ENCODE measurements around the gene TP53.

The TP53 gene

DNA sequence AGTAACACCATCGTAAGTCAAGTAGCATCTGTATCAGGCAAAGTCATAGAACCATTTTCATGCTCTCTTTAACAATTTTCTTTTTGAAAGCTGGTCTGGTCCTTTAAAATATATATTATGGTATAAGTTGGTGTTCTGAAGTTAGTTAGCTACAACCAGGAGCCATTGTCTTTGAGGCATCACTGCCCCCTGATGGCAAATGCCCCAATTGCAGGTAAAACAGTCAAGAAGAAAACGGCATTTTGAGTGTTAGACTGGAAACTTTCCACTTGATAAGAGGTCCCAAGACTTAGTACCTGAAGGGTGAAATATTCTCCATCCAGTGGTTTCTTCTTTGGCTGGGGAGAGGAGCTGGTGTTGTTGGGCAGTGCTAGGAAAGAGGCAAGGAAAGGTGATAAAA lies 14.1 kb downstream of the TP53 start:
- DNase-seq (ENCODE audit: insufficient read length, low spot score) (no peak), FAIRE-seq (no peak)
- TF ChIP-seq POLR2A (IDR thresholded peaks at IDR 0.05; ENCODE audit: low read depth, low read length): no peak

DNA sequence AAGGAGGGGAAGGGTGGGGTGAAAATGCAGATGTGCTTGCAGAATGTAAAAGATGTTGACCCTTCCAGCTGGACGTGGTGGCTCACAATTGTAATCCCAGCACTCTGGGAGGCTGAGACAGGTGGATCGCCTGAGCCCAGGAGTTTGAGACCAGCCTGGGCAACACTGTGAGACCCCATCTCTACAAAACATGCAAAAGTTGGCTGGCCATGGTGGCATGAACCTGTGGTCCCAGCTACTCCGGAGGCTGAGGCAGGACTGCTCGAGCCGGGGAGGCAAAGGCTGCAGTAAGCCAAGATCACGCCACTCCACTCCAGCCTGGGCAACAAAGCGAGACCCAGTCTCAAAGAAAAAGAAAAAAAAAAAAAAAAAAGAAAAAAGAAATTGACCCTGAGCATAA lies 18.8 kb downstream of the TP53 start:
- no peak for FAIRE-seq
- DNase-seq (ENCODE audit: insufficient read length, low spot score): no peak
- no peak for TF ChIP-seq POLR2A (IDR thresholded peaks at IDR 0.05; ENCODE audit: low read depth, low read length)

DNA sequence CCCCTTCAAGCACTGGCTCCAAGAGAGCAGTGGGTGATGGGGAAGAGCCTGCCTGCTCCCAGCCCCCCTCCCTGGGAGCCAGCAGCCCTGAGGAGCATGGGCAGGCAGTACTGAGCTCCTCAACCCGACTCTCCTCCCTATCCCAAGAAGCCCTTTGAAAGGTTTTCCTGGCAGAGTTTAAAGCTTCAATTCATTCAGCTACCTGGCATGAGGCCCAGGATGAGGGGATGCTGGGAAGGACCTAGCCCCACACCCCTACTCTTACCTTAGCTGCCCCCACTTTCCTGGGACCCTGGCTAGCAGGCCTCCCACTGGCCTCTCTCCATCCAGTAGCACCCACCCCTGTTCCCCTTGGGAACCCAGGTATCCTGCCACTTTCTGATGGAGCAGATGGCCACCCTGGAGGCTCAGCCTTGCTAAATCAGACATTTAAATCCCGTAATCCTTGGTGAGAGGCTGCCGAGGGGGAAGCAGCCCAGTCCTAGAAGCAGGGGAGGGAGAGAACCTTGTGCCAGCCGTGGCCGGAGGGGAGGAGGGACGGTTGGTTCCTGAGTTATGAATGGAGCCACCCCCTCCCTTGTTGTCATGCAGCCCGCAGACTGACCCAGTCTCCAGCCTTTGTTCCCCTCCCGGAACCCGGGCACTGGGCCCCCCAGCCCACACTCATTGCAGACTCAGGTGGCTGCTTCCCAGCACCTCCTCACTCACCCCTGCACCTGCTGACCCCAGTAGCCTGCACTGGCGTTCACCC lies 19.5 kb downstream of the TP53 start:
- no peak for DNase-seq (ENCODE audit: insufficient read length, low spot score)
- TF ChIP-seq POLR2A (IDR thresholded peaks at IDR 0.05; ENCODE audit: low read depth, low read length): no peak
- FAIRE-seq: no peak

DNA sequence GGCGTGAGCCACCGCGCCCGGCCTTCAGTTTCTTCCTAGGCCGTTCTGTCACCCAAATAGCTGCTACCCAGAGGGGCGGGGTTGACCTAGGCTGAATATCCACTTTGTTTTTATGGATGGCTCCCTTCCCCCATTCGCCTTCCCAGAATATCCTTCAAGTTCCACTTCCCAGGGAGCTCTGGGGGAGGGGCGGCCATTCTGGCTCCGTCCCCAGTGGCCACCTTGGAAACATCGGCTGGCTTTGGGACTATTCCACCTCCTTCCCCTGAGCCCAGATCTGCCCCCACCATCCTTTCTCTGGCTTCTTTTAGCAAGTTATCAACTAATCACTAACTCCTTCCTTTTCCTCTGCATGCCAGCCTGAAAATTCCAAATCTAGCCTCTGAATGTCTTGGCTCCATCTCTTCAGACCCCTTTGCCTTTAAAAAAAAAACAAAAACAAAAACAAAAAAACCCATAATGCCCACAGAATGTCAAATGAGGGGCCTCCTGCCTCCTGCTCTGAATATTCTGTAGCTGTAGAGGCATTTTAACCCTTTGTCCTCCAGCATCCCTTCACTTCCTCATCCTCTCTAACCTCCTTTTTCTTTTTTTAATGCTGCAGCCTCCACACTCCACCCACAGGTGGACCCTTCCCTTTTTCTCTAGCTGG lies 30.2 kb downstream of the TP53 start:
- FAIRE-seq: no peak
- no peak for DNase-seq (ENCODE audit: insufficient read length, low spot score)

DNA sequence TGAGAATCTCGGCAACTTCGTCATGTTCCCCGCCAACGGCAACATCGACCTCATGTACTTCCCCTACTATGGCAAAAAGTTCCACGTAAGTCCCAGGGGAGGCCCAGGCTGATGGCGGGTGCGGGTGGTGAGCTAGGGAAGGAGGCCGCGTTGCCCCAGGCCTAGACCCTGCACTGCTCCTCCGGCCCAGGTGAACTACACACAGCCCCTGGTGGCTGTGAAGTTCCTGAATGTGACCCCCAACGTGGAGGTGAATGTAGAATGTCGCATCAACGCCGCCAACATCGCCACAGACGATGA lies 31.8 kb downstream of the TP53 start:
- no peak for TF ChIP-seq POLR2A (IDR thresholded peaks at IDR 0.05; ENCODE audit: low read depth, low read length)
- no peak for DNase-seq (ENCODE audit: insufficient read length, low spot score)
- FAIRE-seq: no peak

More for the DNA sequence above, 30.2 kb downstream of the TP53 start:
- no peak for TF ChIP-seq POLR2A (IDR thresholded peaks at IDR 0.05; ENCODE audit: low read depth, low read length)

DNA sequence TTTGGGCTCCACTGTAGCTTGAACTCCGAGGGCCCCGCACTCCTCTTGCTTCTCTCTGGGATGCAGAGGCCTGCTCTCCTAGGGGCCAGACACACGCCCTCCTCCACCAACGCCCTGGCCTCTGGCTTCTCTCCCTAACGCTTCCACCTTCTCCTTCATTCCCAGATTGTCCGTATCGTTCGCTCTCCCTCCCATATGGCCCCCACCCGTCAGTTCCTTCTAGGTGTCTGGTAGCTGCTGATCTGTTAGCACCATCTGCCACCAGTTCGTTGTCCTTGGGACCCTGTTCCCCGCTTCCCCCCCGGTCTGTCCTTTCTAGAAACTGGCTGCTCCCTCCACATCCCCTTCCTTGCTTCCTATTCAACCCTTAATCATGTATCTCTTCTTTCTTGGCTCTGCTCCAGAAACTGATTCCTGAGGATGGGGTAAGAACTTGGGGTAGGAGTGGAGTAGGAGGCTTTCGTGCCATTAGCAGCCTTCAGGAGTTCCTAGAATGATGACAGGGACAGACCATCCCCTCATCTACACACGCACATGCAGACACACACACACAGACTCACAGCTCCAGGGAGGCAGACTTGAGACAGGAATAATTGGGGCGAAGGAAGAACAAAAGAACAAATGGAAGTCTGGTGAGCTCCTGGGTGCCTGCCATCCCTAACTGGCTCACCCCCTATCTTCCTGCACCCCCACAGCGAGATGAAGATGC lies 32.3 kb downstream of the TP53 start:
- DNase-seq (ENCODE audit: insufficient read length, low spot score) (no peak), FAIRE-seq (no peak)
- TF ChIP-seq POLR2A (IDR thresholded peaks at IDR 0.05; ENCODE audit: low read depth, low read length): no peak

DNA sequence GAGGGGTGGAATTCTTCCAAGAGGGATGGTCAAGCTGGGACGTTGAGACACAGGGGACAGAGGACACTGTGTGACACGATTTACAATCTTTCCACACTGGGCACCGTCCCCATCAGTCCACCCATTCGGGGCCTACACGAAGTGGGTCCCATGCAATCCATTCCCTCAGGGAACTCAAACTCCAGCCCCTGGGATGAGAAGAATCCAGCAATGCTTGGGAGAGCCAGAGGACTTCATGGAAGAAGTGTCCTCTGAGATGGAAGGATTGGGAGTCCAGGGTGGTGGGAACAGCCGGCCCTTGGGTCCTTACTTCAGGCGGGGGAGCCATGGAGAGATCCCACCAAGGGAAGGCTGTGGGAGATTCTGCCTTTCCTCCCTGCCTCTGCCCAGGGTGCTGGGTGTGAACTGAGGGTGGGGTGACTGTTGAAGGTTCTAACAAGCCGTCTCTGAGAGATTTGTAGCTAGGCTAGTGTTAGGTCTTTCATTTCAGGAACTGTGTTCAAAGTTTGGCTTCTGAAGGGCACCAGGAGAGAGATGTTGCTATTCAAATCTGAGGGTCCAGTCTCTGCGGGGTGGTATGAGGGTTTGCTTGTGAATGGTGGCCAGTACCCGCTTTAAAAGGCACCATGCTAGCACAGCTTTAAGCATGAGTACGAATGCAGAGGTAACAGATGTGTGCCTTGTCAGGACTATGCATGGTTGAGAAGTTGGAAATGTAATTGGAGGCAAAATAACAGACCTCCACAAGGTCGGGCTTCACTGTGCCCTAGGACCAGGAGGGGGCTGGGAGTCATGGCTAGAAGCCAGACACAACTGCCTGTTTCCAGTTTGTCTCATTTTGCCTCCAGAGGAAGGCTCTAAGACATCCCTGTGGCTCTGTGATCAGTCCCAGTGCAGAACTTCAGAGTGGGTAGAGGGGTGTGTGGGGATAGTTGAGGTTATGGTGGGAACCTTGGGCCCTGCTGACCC lies 34.6 kb downstream of the TP53 start:
- DNase-seq (ENCODE audit: insufficient read length, low spot score) (no peak), FAIRE-seq (no peak)
- no peak for TF ChIP-seq POLR2A (IDR thresholded peaks at IDR 0.05; ENCODE audit: low read depth, low read length)

DNA sequence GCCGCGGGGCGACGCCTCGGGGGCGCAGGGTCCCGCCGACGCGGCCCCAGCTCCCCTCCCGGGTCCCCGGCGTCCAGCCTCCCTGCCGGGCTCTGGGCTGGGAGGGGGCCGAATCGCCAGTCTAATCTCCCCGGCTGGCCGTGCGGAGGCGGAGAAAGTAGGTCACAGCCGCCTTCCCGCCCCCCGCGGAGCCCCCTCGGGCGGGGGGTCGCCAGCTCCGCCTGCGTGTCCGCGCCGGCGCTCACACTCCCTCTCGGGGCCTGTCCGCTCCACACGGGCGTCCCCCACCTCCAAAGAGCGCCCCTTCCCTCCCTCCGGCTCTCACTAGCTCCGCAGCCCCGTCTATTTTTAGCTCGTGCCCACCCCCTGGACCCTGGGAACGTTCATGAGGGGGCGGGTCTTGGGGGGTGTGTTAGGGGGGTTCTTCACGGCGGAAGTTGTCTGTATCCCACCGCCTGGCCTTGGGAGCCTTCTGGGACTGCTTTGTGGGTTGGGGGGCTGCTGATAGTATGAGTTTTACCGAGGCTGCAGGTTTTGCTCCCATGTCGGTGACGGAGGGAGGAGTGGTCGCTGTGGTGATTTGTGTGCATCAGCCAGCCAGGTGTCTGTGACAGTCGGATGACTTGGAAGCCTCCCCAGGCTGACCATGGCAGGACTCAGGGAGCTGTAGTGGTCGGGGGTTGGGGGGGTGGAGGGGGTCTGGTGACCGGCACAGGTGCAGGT lies 35.5 kb downstream of the TP53 start:
- FAIRE-seq (no peak), DNase-seq (ENCODE audit: insufficient read length, low spot score) (no peak)
- no peak for TF ChIP-seq POLR2A (IDR thresholded peaks at IDR 0.05; ENCODE audit: low read depth, low read length)

DNA sequence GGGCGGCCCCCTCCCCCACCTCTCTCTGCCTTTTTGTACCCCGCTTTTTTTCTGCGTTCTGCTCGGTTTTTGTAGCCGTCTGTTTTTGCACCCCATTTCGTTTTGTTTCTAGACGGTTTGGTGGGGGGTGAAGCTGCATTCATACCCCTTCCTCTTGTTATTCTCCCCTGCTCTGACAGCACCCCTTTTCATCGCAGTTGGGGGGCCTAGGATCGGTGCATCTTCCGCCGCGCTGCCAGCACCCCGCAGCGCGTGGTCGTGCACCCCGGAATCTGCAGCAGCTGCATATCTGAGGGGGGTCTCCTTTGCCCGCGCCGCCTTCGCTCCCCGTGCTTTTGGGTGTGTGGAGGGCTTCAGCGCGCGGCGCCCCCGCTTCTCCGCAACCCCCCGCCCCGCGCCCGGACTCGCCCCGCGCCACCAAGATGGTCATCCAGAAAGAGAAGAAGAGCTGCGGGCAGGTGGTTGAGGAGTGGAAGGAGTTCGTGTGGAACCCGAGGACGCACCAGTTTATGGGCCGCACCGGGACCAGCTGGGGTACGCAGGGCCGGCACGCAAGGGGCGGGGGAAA lies 36.1 kb downstream of the TP53 start:
- DNase-seq (ENCODE audit: insufficient read length, low spot score): no peak
- no peak for FAIRE-seq
- no peak for TF ChIP-seq POLR2A (IDR thresholded peaks at IDR 0.05; ENCODE audit: low read depth, low read length)

DNA sequence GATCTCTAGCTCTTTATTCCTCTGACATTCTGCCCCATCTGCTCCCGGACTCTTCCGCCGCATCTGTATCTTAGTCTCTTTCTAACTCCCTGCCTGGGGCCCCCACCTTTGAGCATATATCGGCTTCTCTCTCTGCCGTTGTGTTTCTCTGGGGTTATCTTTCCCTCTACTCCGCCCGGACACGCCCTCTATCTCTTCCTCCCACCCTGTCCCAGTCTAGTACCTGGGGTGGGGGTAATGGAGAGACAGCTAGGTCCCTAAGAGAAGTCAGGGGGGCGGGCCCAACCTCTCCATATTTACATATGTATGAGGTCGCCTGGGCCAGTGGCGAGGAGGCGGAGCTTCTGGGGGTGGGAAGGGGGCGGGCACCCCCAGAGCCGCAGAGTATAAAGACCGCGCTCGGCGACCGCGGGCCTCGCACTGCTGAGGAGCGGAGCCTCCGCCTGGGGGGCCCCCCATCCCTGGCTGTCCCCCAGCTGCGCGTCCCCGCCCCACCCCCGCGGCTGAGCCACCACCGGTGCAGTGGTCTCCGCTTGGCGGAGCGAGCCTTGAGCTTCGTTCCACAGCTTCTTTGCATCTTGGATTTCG lies 36.7 kb downstream of the TP53 start, which contains the start of gene ATP1B2:
Gene ATP1B2 (plus strand): TSS at position 418 of the 588 bp plus-strand sequence. CDS start 593 bp downstream, outside the sequence.
- DNase-seq (ENCODE audit: insufficient read length, low spot score) (no peak), FAIRE-seq (no peak)
- TF ChIP-seq POLR2A (IDR thresholded peaks at IDR 0.05; ENCODE audit: low read depth, low read length): no peak

DNA sequence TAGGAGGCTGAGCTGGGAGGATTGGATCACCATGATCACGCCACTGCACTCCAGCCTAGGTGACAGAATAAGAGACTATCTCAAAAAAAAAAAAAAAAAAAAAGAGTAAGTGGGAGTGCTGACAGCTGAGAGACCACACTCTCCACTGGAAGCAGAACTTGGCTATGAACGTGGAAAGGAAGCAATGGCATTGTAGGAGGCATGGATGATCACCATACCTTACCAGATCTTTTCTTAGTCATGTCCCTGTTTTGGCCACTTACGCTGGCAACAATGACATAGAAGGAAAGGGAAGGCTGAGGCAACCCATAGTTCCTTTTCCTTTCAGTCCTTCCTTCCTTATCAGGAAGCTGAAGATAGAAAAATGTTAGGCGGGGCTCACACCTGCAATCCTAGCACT lies 40.3 kb downstream of the TP53 start:
- no peak for TF ChIP-seq POLR2A (IDR thresholded peaks at IDR 0.05; ENCODE audit: low read depth, low read length)
- no peak for FAIRE-seq
- DNase-seq (ENCODE audit: insufficient read length, low spot score): no peak

DNA sequence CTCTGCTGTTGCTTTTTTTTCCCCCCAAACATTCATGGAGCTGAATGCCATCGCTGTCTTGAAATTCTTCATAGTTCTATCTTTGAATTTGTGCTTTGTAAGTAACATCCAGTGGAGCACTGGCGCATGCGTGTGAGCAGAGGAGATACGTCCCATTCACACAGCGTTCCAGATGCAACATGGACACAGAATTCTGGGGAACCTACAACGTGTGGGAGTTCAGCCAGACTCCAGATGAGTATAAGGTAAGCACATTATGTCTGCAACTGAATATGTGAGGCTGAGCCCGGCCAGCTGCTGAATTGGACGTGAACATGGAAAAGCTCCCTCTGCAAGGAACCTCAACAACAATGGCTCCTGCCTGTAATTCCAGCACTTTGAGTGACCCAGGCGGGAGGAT lies 40.8 kb downstream of the TP53 start:
- no peak for FAIRE-seq
- no peak for TF ChIP-seq POLR2A (IDR thresholded peaks at IDR 0.05; ENCODE audit: low read depth, low read length)
- no peak for DNase-seq (ENCODE audit: insufficient read length, low spot score)

All from H54 (cell line).